KBM-7 (cell line): Measurements from ENCODE around the gene PCED1A.
A peak's percentile ranks its signal among the peaks of the same experiment; 100 is the strongest.

ENCODE experiments used
- DNase-seq: peaks from one replicate; pipeline ENCODE4 v3.0.0-alpha.2; 2015
- in situ Hi-C: fragments of 300-500 bp; cut with MboI; formaldehyde crosslinking; loops from 2 replicates; pipeline ENCODE4 v1.14.3; 2020; ENCODE audit warnings: low sequenced_read_pairs, low pct_unique_long_range_greater_than_20kb, mixed read lengths

The PCED1A gene

DNA sequence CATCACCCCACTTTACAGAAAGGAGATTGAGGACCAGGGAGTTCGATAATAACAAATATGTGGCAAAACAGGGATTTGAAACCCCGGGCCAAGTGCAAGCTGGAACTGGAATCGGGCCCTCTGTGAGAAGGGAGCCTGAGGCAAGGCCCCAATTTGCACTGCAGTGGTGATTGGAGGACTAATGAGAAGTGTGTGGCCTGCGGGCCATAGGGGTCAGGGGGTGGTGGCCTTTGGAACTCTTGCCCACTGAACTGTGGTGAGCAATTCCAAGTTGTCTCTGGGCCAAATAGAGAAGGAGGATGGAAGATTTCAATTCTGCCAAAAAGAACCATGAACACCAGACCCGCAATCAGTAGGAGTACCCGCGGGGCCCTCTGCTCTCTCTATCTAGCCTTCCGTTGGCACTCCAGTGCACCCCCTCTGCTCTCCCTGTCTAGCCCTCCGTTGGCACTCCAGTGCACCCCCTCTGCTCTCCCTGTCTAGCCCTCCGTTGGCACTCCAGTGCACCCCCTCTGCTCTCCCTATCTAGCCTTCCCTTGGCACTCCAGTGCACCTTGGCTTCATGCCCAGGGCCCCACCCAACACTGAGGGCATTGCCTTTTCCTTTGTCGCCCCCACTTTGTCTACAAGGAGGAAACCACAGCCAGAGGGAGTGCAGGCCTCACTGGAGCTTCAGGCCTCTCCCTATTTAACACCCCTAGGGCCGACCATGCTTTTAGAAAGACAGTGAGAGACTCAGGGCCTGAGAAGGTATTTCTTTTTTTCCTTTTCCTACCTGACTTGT lies 26.8 kb upstream of the PCED1A start:
- DNase-seq = peak; percentile 39
- in situ Hi-C loops = no loop called here

DNA sequence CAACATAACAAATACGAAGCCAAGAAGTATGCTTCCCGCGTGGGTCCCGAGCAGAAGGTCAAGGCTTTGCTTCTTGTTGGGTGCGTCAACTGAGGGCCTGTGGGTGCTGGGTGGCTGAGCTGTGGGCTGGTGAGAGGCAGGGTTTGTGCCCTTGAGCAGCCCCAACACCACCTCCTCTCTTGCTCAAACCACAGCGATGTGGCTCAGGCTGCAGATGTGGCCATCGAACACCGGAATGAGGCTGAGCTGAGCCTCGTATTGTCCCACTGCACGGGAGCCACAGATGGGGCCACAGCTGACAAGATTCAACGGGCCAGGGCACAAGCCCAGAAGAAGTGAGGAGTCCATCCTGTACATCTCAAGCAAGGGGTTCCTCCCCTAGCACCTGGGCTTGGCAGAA lies 25.8 kb upstream of the PCED1A start:
- in situ Hi-C loops = no loop called here
- DNase-seq = no peak

DNA sequence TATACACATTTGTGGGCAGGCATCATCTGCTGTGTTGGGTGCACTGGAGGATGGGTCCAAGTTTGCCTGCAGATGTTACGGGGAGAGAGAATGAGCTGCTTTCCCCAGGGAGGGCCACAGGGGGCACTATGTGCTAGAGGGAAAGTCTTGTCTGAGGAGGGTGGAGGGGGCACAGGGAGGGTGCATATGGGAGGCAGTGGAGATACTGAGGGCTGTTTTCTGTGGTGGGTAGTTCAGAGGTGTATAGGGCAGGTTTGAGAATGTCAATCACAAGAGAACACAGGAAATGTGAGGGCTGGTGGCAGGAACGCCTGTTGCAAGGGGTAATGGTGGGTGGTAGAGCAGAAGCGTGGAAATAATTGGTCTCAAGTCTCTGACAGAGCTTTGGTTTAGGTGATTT lies 25.2 kb upstream of the PCED1A start:
- in situ Hi-C loops = no loop called here

DNA sequence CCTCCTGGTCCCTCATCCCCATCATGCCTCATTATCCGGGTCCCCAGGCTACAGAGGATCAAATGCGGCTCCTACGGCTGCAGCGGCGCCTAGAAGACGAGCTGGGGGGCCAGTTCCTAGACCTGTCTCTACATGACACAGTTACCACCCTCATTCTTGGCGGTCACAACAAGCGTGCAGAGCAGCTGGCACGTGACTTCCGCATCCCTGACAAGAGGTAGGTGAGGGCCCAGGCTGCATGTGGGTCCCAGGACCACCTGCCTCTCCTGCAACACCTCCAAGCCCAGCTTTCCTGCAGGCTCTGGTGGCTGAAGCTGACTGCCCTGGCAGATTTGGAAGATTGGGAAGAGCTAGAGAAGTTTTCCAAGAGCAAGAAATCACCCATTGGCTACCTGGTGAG lies 24.6 kb upstream of the PCED1A start:
- in situ Hi-C loops = no loop called here
- DNase-seq = no peak

More for the DNA sequence above, 25.2 kb upstream of the PCED1A start:
- DNase-seq = peak; percentile 67

DNA sequence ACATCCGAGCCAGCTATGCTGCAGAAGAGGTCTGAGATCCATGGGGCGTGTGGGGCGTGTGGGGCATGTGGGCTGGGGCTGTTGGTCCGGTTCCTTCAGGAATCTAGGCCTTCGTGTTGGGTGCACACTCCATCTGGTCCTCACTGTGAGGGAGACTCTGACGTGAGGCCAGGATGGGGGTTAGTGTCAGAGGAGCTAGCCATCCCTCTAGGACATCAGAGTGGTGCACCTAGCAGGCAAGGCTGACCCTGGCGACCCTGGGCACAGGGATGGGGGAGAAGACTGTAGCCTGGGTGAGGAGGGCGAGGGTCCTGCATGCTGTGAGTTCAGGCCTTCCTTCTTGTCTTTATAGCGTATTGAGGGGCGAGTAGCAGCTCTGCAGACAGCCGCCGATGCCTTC lies 24.2 kb upstream of the PCED1A start:
- no peak for DNase-seq
- in situ Hi-C loops = no loop called here

DNA sequence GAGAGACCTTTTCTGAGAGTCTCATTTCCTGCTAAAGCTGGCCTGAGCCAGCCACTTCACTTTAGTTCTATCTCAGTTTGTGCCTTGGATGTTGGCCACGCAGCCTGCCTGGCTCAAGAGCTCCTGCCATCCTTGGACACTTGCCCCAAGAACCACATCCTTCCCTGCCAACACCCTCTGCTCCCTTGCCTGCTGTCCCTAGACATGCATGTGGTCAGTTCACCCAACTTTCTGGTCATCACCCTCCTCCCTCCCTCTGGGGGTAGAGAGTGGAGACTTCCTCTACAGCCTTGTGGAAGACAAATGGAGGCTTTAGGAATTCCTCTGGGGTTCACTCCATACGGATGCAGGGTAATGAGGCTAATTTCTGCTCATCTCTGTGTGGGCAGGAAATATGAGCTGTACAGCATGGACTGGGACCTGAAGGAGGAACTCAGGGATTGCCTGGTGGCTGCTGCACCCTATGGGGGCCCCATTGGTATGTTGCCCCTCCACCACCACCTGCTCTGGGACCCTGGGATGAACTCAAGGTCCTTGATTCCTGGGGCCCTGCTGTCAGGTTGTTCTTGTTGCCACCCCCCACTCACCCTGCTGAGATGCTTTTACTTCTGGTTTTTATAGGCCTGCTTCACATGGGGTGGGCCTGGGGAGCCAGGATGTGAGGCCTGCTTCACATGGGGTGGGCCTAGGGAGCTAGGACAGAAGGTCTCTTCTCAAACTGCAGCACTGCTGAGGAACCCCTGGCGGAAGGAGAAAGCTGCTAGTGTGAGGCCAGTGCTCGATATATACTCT lies 19.1 kb upstream of the PCED1A start:
- no peak for DNase-seq
- in situ Hi-C loops = no loop called here

DNA sequence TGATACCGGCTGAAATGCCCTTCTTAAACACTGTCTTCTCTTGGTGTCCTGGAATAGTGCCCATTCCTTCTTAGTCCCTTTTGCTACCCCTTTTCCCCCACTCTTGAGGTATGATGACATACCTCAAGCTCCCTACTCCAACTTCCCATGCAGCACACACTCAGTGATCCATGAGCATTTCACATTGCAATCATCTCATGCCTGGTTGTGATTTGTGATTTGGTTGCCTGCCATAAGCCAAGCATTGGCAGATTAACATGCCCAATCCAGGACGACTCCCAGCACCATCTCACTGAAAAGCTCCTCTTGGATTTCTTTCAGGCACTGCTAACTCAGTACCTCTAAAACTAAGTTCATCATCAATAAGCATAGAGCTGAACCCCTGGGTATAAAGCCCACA lies 18.1 kb upstream of the PCED1A start:
- in situ Hi-C loops = no loop called here

DNA sequence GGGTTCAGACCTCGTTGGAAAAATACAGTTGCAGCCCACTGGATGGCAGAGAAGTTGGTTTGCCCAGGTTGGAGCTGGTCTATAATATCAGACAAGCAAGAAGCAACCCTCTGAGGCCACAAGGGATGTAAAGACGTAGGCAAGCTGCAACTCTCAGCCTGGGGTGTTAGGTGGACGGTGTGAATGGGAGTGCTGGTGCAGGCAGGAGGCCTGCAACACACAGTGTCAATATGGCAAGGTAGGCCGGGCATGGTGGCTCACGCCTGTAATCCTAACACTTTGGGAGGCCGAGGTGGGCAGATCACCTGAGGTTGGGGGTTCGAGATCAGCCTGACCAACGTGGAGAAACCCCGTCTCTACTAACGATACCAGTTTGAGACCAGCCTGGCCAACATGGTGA lies 10.6 kb upstream of the PCED1A start:
- DNase-seq = no peak
- in situ Hi-C loops = no loop called here

More for the DNA sequence above, 18.1 kb upstream of the PCED1A start:
- DNase-seq = no peak

DNA sequence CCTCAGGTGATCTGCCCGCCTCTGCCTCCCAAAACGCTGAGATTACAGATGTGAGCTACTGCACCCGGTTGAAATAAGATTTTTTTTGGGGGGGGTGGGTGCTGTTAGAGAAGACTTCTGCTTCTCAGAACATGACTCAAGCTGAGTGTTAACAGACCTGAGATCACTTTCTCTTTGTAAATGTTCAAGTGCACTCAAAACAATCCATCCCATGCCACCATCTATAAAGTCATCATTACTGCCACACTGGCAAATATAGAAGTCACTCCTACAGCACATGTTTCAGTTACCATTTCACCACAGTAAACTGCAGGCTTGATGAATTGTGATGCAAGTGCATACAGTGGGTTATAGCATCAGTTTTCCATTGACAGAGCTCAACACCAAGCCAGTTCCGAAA lies 9.1 kb upstream of the PCED1A start:
- DNase-seq = no peak
- in situ Hi-C loops = no loop called here

DNA sequence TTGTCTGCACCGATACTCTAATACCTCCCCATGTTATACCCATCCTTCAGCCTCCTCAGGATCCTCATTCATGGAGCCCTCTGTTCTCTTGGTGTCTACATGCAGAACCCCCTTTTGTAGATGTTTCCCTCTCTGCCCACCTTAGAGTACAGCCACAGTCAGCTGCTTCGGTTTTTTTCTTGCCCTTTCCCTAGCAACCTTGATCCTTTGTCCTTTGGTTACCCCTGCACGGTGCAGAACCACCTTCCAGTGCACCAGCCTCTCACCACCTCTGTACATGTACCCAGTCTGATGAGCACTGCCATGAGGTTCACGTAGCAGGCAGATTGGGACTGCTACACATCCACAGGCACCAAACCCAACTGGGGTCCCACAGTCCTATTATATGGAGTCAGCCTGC lies 7.3 kb upstream of the PCED1A start:
- no peak for DNase-seq
- in situ Hi-C loops = no loop called here

DNA sequence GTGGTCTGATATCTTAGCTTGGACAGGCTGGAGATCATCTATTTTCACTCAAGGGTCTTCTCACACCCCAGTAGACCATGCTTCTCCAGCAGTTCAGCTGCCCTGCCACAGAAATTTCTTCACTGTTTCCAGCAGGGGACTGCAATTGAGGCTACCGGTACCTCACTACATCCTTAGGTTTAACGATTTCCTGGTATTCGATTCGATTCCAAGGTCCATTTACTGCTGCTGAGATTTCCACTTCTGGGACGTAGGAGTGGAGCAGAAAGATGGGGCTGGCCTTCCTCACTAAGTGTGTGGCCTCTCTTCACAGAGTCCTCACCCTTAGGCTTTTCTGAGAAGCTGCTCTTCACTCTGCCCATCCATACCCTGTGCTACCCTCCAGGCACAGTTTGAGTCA lies 6.2 kb upstream of the PCED1A start:
- DNase-seq = no peak
- in situ Hi-C loops = no loop called here

DNA sequence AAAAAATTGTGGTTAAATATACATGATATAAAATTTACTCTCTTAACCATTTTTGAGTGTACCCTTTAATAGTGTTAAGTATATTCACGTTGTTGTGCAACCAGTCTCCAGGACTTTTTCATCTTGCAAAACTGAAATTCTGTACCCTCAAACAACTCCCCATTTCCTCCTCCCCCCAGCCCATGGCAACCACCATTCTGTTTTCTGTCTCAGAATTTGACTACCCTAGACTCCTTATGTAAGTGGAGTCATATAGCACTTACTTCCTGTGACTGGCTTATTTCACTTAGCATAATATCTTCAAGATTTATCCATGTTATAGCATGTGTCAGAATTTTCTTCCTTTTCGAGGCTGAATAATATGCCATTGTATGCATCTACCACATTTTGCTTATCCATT lies 5.2 kb upstream of the PCED1A start:
- in situ Hi-C loops = no loop called here
- no peak for DNase-seq

DNA sequence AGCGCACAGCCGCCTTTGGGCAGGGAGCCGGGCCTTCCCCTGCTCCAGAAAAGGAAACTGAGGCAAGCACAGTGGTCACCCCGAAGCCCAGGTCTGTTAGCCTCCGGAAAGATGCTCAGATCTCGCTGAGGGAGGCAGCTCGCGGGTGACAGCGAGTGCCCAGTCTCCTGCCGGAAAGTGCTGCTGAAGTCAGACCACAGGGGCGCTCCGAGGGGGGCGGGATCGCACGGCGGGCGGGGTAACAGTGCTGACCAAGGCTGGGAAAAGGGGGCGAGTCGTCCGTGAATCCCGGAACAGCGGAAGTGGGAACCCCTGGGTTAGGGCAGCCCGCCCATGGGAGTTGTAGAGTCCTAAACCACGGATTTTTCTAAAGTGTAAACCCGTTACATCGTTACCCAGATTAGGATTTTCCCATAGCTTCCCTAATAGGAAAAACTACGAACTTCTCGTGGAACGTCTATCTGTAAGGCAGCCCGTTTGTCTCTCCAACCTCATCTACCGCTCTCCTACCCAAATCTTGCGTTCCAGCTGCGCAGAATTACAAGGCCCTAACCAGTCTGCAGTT lies 594 bp upstream of the PCED1A start:
- peak; percentile 35 for DNase-seq
- in situ Hi-C loops = no loop called here

DNA sequence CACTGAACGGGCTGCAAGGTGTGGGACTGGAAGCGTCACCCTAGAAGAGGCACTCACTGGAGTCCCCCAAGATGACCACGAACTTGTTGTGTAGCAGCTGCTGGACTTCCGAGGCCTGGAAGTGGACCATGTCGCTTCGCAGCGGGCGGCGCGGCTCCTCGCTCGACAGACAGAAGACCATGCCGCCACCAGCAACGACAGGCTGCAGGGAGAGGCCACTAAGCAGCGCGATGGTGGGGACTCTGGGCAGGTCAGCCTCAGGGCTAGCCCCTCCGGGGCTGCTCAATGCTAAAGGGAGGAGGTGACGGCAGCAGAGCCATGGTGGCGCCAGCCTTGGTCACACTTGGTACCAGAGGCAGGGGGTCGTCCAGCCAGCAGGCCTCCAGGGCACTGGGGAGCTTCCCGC lies 720 bp downstream of the PCED1A start:
- no peak for DNase-seq
- in situ Hi-C loops = no loop called here

DNA sequence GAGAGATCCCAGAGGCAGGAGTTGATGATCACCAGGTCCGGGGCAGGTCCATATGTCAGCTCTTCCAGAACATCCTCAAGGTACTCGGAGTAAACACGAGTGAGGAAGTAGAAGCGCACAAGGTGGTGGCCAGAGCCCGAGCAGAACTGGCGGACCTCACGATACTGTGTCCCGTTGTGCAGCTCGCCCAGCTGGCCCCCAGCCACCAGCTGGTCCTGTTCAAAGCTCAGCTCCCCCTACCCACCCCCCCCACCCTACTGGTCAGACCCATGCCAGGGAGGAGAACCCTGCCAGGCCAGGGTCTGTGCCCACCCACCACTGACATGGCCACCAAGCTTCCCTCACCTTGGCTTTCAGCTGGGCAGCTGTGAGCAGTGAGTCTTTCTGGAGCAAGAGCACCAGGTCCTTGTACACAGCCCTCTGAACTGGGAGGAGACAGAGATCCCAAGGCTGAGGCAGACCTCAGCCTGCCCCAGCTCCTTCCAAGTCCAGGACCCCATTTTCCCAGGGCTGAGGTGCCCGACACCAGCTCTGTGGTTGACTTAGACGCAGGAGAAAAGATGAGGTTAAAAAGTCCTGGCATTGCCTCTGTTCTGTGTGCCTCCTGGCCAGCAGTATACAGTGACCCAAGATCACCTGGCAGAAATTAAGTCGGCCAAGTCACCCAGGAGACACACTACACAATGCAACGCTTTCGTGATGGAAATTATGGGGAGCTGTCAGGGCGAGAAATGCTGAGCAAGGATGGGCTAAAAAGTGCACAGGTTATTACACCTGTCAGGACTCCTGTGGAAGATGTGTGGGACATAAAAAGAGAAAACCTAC lies 1.4 kb downstream of the PCED1A start:
- no peak for DNase-seq
- in situ Hi-C loops = no loop called here

DNA sequence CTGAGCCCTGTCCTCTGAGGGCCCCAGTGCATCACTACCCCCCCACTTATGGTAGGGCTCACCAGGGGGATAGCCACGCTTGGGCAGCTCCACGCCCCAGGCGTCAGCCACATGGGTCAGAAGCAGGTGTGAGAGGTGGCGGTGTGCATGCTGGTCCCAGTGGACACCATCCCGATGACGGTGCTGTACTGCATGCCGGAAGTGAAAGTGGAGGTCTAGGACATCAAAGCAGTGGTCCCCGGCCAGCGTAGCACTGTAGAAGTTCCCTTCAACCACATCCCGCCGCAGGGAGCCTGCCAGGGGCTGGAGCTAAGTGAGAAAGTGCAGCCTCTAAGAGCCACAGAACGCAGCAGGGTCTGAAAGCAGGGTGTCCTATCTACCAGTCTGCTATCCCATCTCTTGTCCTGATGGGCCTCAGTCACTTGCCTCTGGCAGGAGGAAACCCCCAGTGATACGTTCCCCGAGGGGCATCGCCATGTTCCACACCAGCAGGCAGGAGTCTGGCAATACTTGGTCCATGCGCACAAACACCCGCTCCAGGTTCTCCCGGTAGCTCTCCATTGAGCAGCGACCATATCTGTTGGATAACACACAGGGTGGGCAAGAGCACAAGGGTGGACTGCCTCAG lies 2.2 kb downstream of the PCED1A start:
- in situ Hi-C loops = no loop called here
- no peak for DNase-seq

DNA sequence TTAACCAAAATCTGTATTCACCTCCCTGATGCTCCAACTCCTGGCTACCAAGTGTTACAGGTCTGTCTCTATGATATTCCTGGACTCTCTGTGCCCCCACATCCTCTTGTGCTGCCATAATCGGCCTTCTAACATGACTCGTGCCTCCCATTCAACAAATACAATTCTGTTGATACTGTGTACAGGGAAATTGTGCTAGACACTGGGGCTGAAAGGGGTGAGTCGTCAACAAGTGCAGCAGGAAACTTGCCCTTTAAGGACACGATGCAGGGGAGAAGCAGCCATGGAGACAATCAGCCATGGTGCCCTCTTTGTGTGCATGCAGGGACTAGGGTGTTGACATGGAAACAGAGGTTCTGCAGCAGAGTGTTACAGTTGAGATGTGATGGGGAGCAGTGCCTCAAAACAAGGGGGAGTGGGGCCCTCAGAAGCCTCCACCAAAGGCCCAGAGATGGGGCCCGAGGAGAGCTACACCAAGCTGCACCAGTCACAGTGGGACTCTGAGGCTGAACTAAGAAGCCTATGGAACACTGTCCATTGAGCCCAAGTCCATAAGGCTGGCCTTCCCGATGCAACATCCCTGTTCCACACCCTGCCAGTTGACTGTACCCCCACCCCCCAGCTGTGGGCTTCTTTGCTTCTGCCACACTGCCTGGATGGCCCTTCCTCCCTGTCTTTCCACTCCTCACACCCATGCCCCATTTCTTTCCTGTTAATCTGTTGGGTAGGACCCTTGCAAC lies 3.1 kb downstream of the PCED1A start:
- DNase-seq = no peak
- in situ Hi-C loops = no loop called here

DNA sequence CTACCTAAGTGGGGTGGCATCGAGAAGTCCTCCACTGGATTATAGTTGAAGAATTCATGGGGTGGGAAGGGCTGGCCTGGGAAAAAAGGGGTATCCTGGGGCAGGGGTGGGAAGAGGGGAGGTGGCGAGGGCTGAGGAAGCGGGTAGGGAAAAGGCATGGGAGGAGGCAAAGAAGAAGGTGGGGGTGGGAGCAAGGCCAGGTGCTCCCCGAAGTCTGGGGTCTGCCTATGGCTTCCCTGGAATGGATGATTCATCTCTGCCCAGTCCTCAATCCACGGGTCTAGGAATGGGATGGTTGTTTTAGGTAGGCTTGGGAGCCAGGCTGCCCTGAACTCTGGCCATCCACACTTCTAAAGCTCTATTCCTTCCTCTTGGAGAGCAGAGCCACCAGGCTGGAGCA lies 4.4 kb downstream of the PCED1A start:
- in situ Hi-C loops = no loop called here
- DNase-seq = no peak
